CD14-positive monocyte (primary cell): ENCODE data around the gene KLF15. TPM values are rescaled to one million over a fixed set of nuclear protein-coding genes. Genes with fewer than 3 reads are reported as not detected.

Source experiments
- DNase-seq, 3 donors: peaks; one replicate each; pipeline ENCODE4 v3.0.0-alpha.2; 2011 to 2022
- H2AFZ ChIP-seq: 2 replicates; pipeline ENCODE4 v1.6.0; 2012; ENCODE audit warnings: mild to moderate bottlenecking, low read depth, low read length, inconsistent platforms; ENCODE audit not compliant: insufficient read depth, poor library complexity, severe bottlenecking
- H3K27ac ChIP-seq, 2 donors: 1 replicate in 1 of 2; 2 replicates in 1 of 2; pipeline ENCODE4 v1.5.1; 2012 to 2013; ENCODE audit warnings: low read length in 2 of 2, control low read depth in 1 of 2, inconsistent platforms in 1 of 2, low read depth in 1 of 2, mild to moderate bottlenecking in 1 of 2
- H3K27me3 ChIP-seq, 2 donors: one replicate each; pipeline versions ENCODE4 v1.6.0 to v1.6.1; 2011 to 2013; ENCODE audit warnings: low read length in 2 of 2; ENCODE audit not compliant: control insufficient read depth in 2 of 2, insufficient read depth in 2 of 2
- H3K36me3 ChIP-seq, 2 donors: replicated peaks in 1 of 2; 1 replicate in 1 of 2; 2 replicates in 1 of 2; pipeline versions ENCODE4 v1.5.1 to v1.6.1; 2012 to 2013; ENCODE audit warnings: low read length in 2 of 2, control low read depth in 1 of 2, inconsistent platforms in 1 of 2, mild to moderate bottlenecking in 1 of 2; ENCODE audit not compliant: insufficient read depth in 2 of 2, control insufficient read depth in 1 of 2
- H3K4me1 ChIP-seq, 2 donors: 1 replicate in 1 of 2; 2 replicates in 1 of 2; pipeline versions ENCODE4 v1.5.1 to v1.6.1; 2012 to 2013; ENCODE audit warnings: low read length in 2 of 2, control low read depth in 1 of 2, inconsistent platforms in 1 of 2, mild to moderate bottlenecking in 1 of 2, moderate library complexity in 1 of 2; ENCODE audit not compliant: insufficient read depth in 2 of 2, control insufficient read depth in 1 of 2
- H3K4me2 ChIP-seq: replicated peaks from 2 replicates; pipeline ENCODE3; 2012; ENCODE audit warnings: low read length, moderate library complexity, mild to moderate bottlenecking; ENCODE audit not compliant: poor library complexity, severe bottlenecking; ENCODE audit errors: extremely low read depth
- H3K4me3 ChIP-seq, 3 experiments: fragments of 200-600 bp in 1 of 3; sonication (generic) in 1 of 3; replicated peaks in 1 of 3; 1 replicate in 2 of 3; 2 replicates in 1 of 3; pipeline ENCODE4 v1.5.1; 2011 to 2013; ENCODE audit warnings: low read length in 3 of 3, mild to moderate bottlenecking in 3 of 3, control low read depth in 2 of 3, low read depth in 2 of 3, inconsistent platforms in 1 of 3, moderate library complexity in 1 of 3
- H3K79me2 ChIP-seq: 2 replicates; pipeline ENCODE4 v1.6.0; 2012; ENCODE audit warnings: mild to moderate bottlenecking, control low read depth, inconsistent platforms, low read length, moderate library complexity; ENCODE audit not compliant: insufficient read depth
- H3K9ac ChIP-seq: 2 replicates; pipeline ENCODE4 v1.6.0; 2017; ENCODE audit warnings: low read length, mild to moderate bottlenecking; ENCODE audit not compliant: insufficient read depth, poor library complexity, severe bottlenecking
- H3K9me3 ChIP-seq, 2 donors: replicated peaks in 1 of 2; 1 replicate in 1 of 2; 2 replicates in 1 of 2; pipeline versions ENCODE4 v1.5.1 to v1.6.1; 2012 to 2013; ENCODE audit warnings: low read length in 2 of 2, control low read depth in 1 of 2; ENCODE audit not compliant: control insufficient read depth in 1 of 2, insufficient read depth in 1 of 2
- H4K20me1 ChIP-seq: 2 replicates; pipeline ENCODE4 v1.6.0; 2012; ENCODE audit warnings: mild to moderate bottlenecking, low read length, control low read depth, moderate library complexity; ENCODE audit not compliant: insufficient read depth
- H3K27ac Mint-ChIP-seq, 7 donors: one replicate each; pipeline ENCODE4 v1.8.0; 2020; ENCODE audit warnings: mild to moderate bottlenecking in 7 of 7, mixed read lengths in 7 of 7, moderate library complexity in 6 of 7, inconsistent platforms in 2 of 7
- H3K27me3 Mint-ChIP-seq, 3 donors: one replicate each; pipeline ENCODE4 v1.8.0; 2021 to 2022; ENCODE audit warnings: low read depth in 3 of 3, mild to moderate bottlenecking in 3 of 3, mixed read lengths in 3 of 3, moderate library complexity in 3 of 3, inconsistent platforms in 1 of 3
- H3K36me3 Mint-ChIP-seq, 2 donors: one replicate each; pipeline ENCODE4 v1.8.0; 2020; ENCODE audit warnings: mixed read lengths in 2 of 2, inconsistent platforms in 1 of 2, mild to moderate bottlenecking in 1 of 2
- H3K4me1 Mint-ChIP-seq: one replicate; pipeline ENCODE4 v1.8.0; 2020; ENCODE audit warnings: mild to moderate bottlenecking, mixed read lengths
- H3K4me3 Mint-ChIP-seq, 2 donors: one replicate each; pipeline ENCODE4 v1.8.0; 2020; ENCODE audit warnings: mild to moderate bottlenecking in 2 of 2, mixed read lengths in 2 of 2, moderate library complexity in 1 of 2
- H3K9me3 Mint-ChIP-seq, 7 donors: one replicate each; pipeline ENCODE4 v1.8.0; 2020 to 2022; ENCODE audit warnings: mixed read lengths in 7 of 7, mild to moderate bottlenecking in 6 of 7, moderate library complexity in 6 of 7, inconsistent platforms in 2 of 7
- CTCF ChIP-seq: fragments of 200-600 bp; IDR thresholded peaks from one replicate; pipeline ENCODE4 v1.8.0; 2022; ENCODE audit warnings: antibody characterized with exemption, mild to moderate bottlenecking
- WGBS: methylation state at CpG from one replicate; pipeline ENCODE4 v1.1.5; 2013; ENCODE audit warnings: missing lambda C conversion rate; ENCODE audit not compliant: insufficient coverage; 5-methylcytosine and 5-hydroxymethylcytosine counted together
- intact Hi-C, 2 donors: fragments of 100-400 bp; cut with micrococcal nuclease; formaldehyde crosslinking; loops; one replicate each; pipeline versions ENCODE4 v1.15.0 to v1.15.1; 2023
- polyA plus RNA-seq, 3 donors: library from polyadenylated mRNA; depleted of rRNA in 1 of 3; unstranded in 2 of 3; stranded (reverse) in 1 of 3; fragments of 300-500 nt in 2 of 3; fragments of >200 nt in 1 of 3; fragmentation: Illumina TruSeq in 2 of 3; gene quantifications; 1 replicate in 2 of 3; 2 replicates in 1 of 3; pipeline ENCODE4 v1.2.3, GENCODE V29; 2012 to 2021

Gene KLF15
- polyA plus RNA-seq, 3 donors = not detected

GRCh38 chr3:126390751-126391150, 33.5 kb upstream of the KLF15 start:
- H3K27me3 ChIP-seq = peaks cover 16 to 44% of the 10 kb centered on the region in 2 donors
- H3K4me3 Mint-ChIP-seq = peak overlapping the region in 1 of 2 donors; percentile 32

GRCh38 chr3:126390201-126390600, 33.0 kb upstream of the KLF15 start:
- Mint-ChIP-seq H3K4me3 (peak overlapping the region in 1 of 2 donors; percentile 72), H3K4me1 (peaks cover 7% of the 10 kb centered on the region), H3K9me3 (peaks cover 0 to 6% (median 0%) of the 10 kb centered on the region in 7 donors), H3K27me3 (peaks cover 40 to 69% (median 56%) of the 10 kb centered on the region in 3 donors), H3K27ac (no peak overlapping the region), H3K36me3 (no peaks in the 10 kb centered on the region)
- DNase-seq = no peak
- no peaks in the 10 kb centered on the region for H3K9me3 ChIP-seq
- intact Hi-C loops = loop anchor here in 1 of 2 donors (10.0 kb wide), 1 partner anchor 465 kb away; no protein-coding TSS in a partner anchor
- no peak overlapping the region for H3K9ac ChIP-seq
- H2AFZ ChIP-seq = no peak overlapping the region
- H4K20me1 ChIP-seq = no peaks in the 10 kb centered on the region
- no peak for TF ChIP-seq CTCF
- H3K27ac ChIP-seq = no peak overlapping the region
- H3K79me2 ChIP-seq = no peaks in the 10 kb centered on the region
- no CpG with 5 or more reads among the region's 15 CpGs for WGBS
- peaks cover 0 to 8% of the 10 kb centered on the region in 2 donors for H3K4me1 ChIP-seq
- peaks cover 13 to 39% of the 10 kb centered on the region in 2 donors for H3K27me3 ChIP-seq
- H3K36me3 ChIP-seq = no peaks in the 10 kb centered on the region
- H3K4me2 ChIP-seq = no peak overlapping the region
- no peak overlapping the region for H3K4me3 ChIP-seq

More at GRCh38 chr3:126390751-126391150, 33.5 kb upstream of the KLF15 start:
- no peaks in the 10 kb centered on the region for H3K9me3 ChIP-seq
- H3K9me3 Mint-ChIP-seq = peaks cover 0 to 6% (median 0%) of the 10 kb centered on the region in 7 donors
- no peaks in the 10 kb centered on the region for H3K79me2 ChIP-seq
- TF ChIP-seq CTCF = no peak
- WGBS = 79% methylated on average over 4 of the region's 4 CpGs
- DNase-seq = no peak
- H3K4me3 ChIP-seq = no peak overlapping the region
- H4K20me1 ChIP-seq = no peaks in the 10 kb centered on the region
- H3K27ac Mint-ChIP-seq = peak overlapping the region in 2 of 7 donors; percentile 59 to 63
- no peak overlapping the region for H3K27ac ChIP-seq
- H3K4me1 ChIP-seq = peaks cover 0 to 8% of the 10 kb centered on the region in 2 donors
- H3K36me3 ChIP-seq = no peaks in the 10 kb centered on the region
- H3K4me1 Mint-ChIP-seq = peaks cover 7% of the 10 kb centered on the region
- intact Hi-C loops = loop anchor here in 1 of 2 donors (10.0 kb wide), 1 partner anchor 466 kb away; no protein-coding TSS in a partner anchor
- H3K4me2 ChIP-seq = no peak overlapping the region
- no peak overlapping the region for H2AFZ ChIP-seq
- H3K27me3 Mint-ChIP-seq = peaks cover 46 to 71% (median 60%) of the 10 kb centered on the region in 3 donors
- no peak overlapping the region for H3K9ac ChIP-seq
- no peaks in the 10 kb centered on the region for H3K36me3 Mint-ChIP-seq
